NCI-H2081 treated with DMSO at 0.1 percent for 48 hours (cell line): Measurements from ENCODE around the gene TTC33.
"Not testable (repeated sequence)": the region's sequence is repeated elsewhere in the genome, so short reads cannot be mapped to it uniquely, and the experiment has no call there.

Experiments used
- DNase-seq: peaks from one replicate; lab custom pipeline; 2025; lab: John Stamatoyannopoulos, UW

The TTC33 gene

GRCh38 chr5:40653221-40654022 is 102.3 kb downstream of the TTC33 start:
- DNase-seq: no peak

GRCh38 chr5:40652441-40653220 is 103.1 kb downstream of the TTC33 start:
- no peak for DNase-seq

GRCh38 chr5:40651201-40651600 is 104.6 kb downstream of the TTC33 start:
- DNase-seq: no peak

- DNase-seq: no peak
Measured at GRCh38 chr5:40649463-40650030, 106.2 kb downstream of the TTC33 start.

GRCh38 chr5:40648150-40648549 is 107.6 kb downstream of the TTC33 start:
- no peak for DNase-seq

GRCh38 chr5:40646266-40646665 is 109.5 kb downstream of the TTC33 start:
- no peak for DNase-seq

GRCh38 chr5:40639531-40639930 is 116.2 kb downstream of the TTC33 start:
- DNase-seq: not testable (repeated sequence)

- no peak for DNase-seq
Measured at GRCh38 chr5:40634593-40634992, 121.2 kb downstream of the TTC33 start.

- no peak for DNase-seq
Measured at GRCh38 chr5:40634154-40634553, 121.6 kb downstream of the TTC33 start.

- no peak for DNase-seq
Measured at GRCh38 chr5:40631236-40631635, 124.5 kb downstream of the TTC33 start.

- DNase-seq: no peak
Measured at GRCh38 chr5:40630126-40630525, 125.6 kb downstream of the TTC33 start.

- no peak for DNase-seq
Measured at GRCh38 chr5:40628407-40628806, 127.4 kb downstream of the TTC33 start.

- DNase-seq: no peak
Measured at GRCh38 chr5:40627706-40628105, 128.1 kb downstream of the TTC33 start.

GRCh38 chr5:40626801-40627200 is 129.0 kb downstream of the TTC33 start:
- no peak for DNase-seq

GRCh38 chr5:40623480-40624420 is 132.0 kb downstream of the TTC33 start:
- DNase-seq: no peak

GRCh38 chr5:40622463-40623252 is 133.1 kb downstream of the TTC33 start:
- DNase-seq: no peak

- no peak for DNase-seq
Measured at GRCh38 chr5:40619421-40619820, 136.3 kb downstream of the TTC33 start.

- no peak for DNase-seq
Measured at GRCh38 chr5:40618926-40619325, 136.8 kb downstream of the TTC33 start.

GRCh38 chr5:40616781-40617180 is 139.0 kb downstream of the TTC33 start:
- no peak for DNase-seq

GRCh38 chr5:40615586-40616170 is 140.1 kb downstream of the TTC33 start:
- DNase-seq: no peak
